ENCODE data around the gene TRABD.
A peak's percentile ranks its signal among the peaks of the same experiment; 100 is the strongest.
"Not testable (repeated sequence)": the region's sequence is repeated elsewhere in the genome, so short reads cannot be mapped to it uniquely, and the experiment has no call there.

Gene TRABD, protein sequence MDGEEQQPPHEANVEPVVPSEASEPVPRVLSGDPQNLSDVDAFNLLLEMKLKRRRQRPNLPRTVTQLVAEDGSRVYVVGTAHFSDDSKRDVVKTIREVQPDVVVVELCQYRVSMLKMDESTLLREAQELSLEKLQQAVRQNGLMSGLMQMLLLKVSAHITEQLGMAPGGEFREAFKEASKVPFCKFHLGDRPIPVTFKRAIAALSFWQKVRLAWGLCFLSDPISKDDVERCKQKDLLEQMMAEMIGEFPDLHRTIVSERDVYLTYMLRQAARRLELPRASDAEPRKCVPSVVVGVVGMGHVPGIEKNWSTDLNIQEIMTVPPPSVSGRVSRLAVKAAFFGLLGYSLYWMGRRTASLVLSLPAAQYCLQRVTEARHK

DNA sequence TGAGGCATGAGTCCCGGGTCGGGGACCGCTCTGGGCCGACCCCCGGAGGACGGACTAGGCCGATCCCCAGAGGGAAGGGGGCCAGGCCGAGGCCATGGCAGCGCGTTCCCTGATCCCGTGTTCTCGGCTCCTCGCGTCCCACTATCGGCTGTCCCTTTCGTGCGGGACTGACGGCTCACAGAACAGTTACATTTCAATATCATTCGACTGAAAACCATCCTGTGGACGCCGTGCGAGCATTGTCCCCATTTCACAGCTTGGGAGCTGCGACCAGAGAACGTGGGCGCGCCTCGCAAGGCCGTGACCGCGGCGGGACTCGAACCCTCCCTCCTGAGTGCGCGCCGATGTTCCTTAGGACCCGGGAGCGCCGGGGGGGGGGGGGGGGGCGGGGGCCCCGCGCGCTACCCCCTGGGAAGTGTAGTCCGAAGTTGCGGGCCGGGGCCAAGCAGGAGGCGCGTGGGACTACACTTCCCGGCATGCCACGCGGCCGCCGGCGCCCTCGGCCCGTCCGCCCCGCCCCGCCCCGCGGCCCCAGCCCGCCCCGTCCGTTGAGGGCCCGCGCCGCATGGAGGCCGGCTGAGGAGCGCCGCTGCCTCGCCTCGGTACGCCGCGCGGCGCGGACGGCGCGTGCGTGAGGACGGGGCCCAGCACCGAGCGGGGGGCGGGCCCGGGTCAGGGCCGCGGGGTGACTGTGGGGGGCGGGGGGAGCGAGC lies at the start of gene TRABD:
TSS of gene TRABD (plus strand) at position 539 of the 713 bp plus-strand sequence. CDS start 7,148 bp downstream, outside the sequence.
- DNase-seq, result peak; percentile 56

GRCh38 chr22:50136581-50137015 lies 49.1 kb upstream of the TRABD start:
- no peak for DNase-seq

GRCh38 chr22:50137277-50137676 lies 48.4 kb upstream of the TRABD start:
- DNase-seq, result not testable (repeated sequence)

- no peak for DNase-seq
These were observed 47.7 kb upstream of the TRABD start for GRCh38 chr22:50138041-50138440.

DNA sequence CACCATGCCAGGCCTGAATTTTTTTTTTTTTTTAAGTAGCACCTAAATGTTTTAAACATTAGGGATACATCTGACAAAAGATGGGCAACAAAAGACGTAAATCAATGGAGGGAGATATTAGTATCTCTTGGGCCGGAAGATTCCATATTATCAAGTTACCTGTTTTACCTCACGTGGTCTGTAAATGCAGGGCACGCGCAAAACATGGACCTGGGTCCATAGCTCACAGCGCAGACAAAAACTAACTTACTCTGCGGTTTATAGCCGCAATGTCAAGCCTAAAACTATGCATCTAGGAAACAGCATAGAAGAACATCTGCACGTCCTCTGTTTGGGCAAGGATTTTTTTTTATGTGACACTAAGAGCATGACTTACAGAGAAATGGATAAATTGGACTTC lies 46.7 kb upstream of the TRABD start:
- no peak for DNase-seq

- no peak for DNase-seq
These were observed 45.8 kb upstream of the TRABD start for GRCh38 chr22:50139843-50140415.

GRCh38 chr22:50140615-50141014 lies 45.1 kb upstream of the TRABD start:
- no peak for DNase-seq

DNA sequence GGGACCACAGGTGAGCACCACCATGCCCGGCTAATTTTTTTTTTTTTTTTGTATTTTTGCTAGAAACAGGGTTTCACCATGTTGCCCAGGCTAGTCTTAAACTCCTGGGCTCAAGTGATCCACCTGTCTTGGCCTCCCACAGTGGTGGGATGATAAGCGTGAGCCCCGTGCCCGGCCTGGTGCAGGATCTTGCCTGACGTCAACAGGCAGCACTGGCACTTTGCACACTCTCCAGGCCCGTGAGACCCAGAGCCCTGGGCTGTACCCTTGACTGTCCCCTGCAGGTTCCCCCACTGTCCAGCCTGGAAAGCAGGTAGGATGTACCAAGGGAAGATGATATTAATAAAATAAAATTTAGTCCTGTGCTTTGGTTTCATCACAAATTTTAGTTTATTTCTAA lies 44.3 kb upstream of the TRABD start:
- no peak for DNase-seq

DNA sequence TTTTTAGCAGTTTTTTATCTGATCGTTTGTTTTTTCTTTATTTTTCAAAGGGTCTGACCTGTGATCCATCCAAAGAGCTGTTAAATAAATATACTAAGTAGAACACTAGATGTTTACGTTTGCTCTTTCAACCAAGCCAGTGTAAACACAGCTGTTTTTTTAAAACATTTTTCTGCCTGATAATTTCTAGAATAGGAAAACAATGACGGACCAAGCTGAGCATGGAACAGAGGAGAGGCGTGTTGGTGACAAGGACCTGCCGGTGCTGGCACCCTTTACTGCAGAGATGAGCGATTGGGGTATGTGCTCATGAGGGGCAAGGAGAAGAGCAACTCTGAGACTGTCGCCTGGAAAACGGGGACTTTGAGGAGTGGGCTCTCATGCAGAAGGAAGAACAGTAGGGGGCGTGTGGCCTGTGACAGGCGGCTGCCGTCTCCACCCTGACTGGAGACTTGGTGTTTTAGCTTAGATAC lies 43.8 kb upstream of the TRABD start:
- DNase-seq, result no peak

GRCh38 chr22:50143096-50143495 lies 42.6 kb upstream of the TRABD start:
- DNase-seq, result no peak

- no peak for DNase-seq
These were observed 41.6 kb upstream of the TRABD start for GRCh38 chr22:50144005-50144614.

DNA sequence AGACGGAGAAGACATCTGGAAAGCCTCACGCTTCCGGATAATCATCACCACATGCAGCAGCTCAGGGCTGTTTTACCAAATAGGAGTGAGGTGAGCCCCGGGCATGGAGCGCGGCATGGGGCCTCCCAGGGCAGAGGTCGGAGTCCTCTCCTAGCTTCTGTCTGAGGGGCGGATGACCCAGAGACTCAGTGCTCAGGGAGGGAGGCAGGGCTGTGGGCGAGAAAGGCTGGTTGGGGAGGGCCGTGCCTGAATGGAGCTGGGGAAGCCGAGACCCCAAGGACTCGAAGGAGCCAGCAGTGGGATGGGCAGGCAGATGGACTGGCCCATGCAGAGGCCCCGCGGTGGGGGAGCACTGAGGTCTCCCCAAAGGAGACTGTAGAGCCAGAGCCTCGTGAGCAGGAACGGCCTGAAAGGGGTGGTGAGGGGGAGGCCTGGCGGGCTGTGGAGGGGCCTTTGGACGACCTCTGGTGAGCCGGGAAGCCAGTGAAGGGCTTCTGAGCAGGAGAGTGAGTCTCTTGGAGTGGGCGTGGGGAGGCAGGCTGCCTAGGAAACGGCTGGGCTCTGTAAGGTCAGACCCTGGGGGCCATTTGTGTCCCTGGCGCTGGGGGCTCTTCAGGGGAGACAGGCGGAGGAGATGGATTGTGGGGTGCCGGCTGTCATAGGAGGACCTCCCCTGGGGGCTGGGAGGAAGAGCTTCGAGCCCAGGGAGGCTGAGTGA lies 39.8 kb upstream of the TRABD start:
- DNase-seq, result no peak

DNA sequence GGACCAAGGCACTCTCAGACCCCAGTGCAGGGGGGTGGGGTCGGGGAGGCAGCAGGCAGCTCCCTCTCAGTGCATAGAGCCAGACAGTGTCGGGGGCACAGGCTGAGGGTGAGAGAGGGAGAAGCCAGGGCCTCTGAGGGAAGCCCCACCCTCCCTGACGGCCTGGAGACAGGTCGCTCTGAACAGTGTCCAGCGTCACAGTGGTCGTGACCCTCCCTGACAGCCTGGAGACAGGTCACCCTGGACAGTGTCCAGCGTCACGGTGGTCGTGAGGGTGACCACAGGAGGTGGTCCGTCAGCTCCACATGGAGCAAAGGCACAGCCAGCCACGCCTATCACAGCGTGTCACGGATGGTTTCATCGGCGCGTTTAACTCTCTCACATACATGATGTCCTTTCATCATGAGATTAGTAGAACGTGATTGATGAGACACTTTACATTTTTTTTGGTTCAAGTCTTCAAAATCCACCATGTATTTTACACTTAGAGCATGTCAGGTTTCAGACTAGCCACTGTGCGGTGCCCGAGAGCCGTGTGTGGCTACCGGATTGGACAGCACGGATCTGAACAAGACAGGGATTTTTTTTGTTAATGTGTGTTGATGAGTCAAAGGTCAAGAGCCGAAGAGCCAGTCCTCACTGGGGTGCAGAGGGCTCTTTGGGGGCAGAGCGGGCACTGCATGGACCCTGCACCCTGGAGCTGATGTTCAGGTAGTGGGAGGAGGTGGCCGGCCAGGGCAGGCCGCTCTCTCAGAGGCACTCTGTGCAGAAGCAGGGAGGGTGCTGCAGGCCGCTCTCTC lies 39.1 kb upstream of the TRABD start:
- DNase-seq, result peak; percentile 78

- not testable (repeated sequence) for DNase-seq
These were observed 38.2 kb upstream of the TRABD start for GRCh38 chr22:50147258-50148165.

DNA sequence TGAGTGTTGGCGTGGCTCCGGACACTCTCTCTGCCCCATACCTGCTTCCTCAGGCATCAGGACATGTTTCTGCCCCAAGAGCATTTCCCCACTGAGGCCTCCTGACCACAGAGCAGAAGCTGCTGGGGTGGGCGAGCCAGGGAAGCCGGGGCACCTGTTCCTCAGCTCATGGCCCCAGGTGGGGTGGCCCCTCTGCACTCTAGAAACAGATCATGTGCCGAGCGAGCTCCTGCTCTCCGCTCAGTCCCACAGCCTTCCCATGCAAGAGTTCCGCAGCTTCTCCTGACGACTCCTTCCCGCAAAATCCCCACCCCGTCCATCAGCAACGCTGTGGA lies 37.6 kb upstream of the TRABD start:
- no peak for DNase-seq

DNA sequence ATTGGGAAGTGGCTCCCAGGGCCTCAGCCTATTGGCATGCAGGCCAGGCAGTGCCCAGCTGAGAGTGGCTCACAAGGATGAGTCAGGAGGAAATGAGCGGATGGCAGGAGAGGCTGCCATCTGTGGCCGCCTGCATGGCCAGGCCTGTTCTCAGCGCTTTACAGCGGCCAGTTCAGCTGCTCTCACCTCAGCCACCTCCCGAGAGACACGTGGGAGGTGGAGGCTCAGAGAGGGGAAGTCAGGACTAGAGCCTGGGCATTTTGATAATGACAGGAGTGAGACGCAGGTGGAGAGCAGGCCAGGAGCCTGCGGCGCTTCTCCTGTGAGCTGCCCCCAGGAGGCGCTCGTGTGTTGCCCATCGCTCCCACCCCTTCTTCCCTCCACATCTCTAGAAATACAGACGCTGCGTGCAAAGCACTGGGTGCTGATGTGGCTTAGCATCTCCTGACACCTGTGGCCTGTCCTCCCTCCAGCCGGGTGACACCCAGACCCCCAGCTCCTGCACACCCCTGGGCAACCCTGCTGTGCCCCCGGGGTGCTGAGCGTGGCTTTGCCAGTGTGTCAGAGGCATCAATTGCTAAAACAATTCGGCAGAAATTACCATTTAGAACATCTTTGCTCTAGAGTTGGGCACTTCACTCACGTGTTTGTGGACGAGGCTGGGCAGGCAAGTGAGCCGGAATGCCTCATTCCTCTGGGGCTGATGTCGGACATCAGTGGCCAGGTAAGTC lies 36.6 kb upstream of the TRABD start:
- DNase-seq, result no peak

- no peak for DNase-seq
These were observed 35.3 kb upstream of the TRABD start for GRCh38 chr22:50150161-50151129.

GRCh38 chr22:50151571-50152537 lies 33.9 kb upstream of the TRABD start:
- no peak for DNase-seq
